ENCODE measurements around the gene TXNDC8.

DNA sequence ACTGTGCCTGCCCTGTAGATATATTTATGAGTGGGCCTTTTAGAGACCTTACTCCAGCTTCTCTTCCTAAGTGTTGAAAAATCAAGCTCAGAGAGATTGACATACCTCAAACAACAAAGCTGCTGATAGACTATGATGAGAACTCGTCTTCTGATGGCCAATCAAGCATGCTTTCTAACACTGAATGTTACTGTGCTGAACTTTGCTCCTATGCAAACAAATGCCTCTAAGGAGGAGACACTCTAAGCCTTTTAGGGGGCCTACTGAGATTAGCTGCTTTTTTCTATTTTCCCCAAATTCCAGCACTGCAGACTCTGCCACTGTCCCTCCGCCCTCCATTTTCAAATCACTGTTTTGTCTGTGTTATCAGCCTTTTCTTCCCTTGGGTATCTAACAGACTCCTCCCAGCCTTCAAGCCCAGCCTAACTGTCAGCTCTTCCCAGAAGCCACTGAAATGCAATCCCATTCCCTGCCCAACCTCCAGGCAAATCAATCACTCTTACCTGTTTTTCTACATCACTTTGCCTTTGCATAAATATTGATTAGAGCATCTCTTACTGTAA lies 39.5 kb downstream of the TXNDC8 start:
- no peak for TF ChIP-seq POLR2A (IDR thresholded peaks at IDR 0.05; ENCODE audit: low read depth, low read length)
- TF ChIP-seq POLR2AphosphoS5 (IDR thresholded peaks at IDR 0.05; ENCODE audit: low read depth, low read length) = no peak
